IMR-90 (cell line): ENCODE results near the gene MAP7. TPM values are rescaled to one million over a fixed set of nuclear protein-coding genes. Genes with fewer than 3 reads are reported as not detected.

Experiments
- ATAC-seq: fragments of 200-7000 bp; cut with Tn5 transposase; 2 replicates; pipeline ENCODE4 v1.9.1; 2020; ENCODE audit warnings: low read depth, mild to moderate bottlenecking, moderate library complexity
- BruUV-seq: library from RNA; stranded (reverse); fragments of 400-500 nt; replicated peaks from 2 replicates; lab custom pipeline; 2021; lab: Mats Ljungman, UMichigan
- CTCF ChIA-PET: fragments of 300-600 bp; formaldehyde crosslinking; extraction: SDS; loops from one replicate; lab custom pipeline; 2021; ENCODE audit warnings: antibody characterized with exemption; lab: Yijun Ruan, JAX
- POLR2A ChIA-PET: fragments of 300-600 bp; sonication (Branson Sonifier 250); formaldehyde crosslinking; loops from one replicate; lab custom pipeline; 2022; ENCODE audit warnings: antibody characterized with exemption; ENCODE audit not compliant: unreplicated experiment; lab: Charles Lee
- DNase-seq: peaks from one replicate; pipeline ENCODE4 v3.0.0; 2013
- H2AFZ ChIP-seq: replicated peaks from 2 replicates; pipeline ENCODE3; 2013; ENCODE audit warnings: low read length, mild to moderate bottlenecking; ENCODE audit not compliant: poor library complexity
- H2AK5ac ChIP-seq: 2 replicates; pipeline ENCODE4 v1.6.1; 2013; ENCODE audit warnings: low read depth, low read length, inconsistent platforms
- H2AK9ac ChIP-seq: replicated peaks from 2 replicates; pipeline ENCODE3; 2013; ENCODE audit warnings: mild to moderate bottlenecking, low read depth, low read length, moderate library complexity; ENCODE audit not compliant: poor library complexity
- H2BK120ac ChIP-seq: 2 replicates; pipeline ENCODE4 v1.6.1; 2013; ENCODE audit warnings: low read depth, low read length, inconsistent platforms
- H2BK15ac ChIP-seq: 3 replicates; pipeline ENCODE4 v1.6.1; 2013; ENCODE audit warnings: low read depth, low read length, inconsistent platforms
- H2BK20ac ChIP-seq: 2 replicates; pipeline ENCODE4 v1.6.1; 2013; ENCODE audit warnings: low read depth, mild to moderate bottlenecking, inconsistent platforms, low read length, moderate library complexity
- H2BK5ac ChIP-seq: 2 replicates; pipeline ENCODE4 v1.6.1; 2013; ENCODE audit warnings: mild to moderate bottlenecking, low read depth, low read length, inconsistent platforms; ENCODE audit not compliant: poor library complexity, severe bottlenecking
- H3K14ac ChIP-seq: replicated peaks from 2 replicates; pipeline ENCODE4 v1.6.1; 2013; ENCODE audit warnings: low read depth, low read length, inconsistent platforms
- H3K18ac ChIP-seq: 2 replicates; pipeline ENCODE4 v1.6.1; 2013; ENCODE audit warnings: low read depth, low read length, control low read depth
- H3K23ac ChIP-seq: 2 replicates; pipeline ENCODE4 v1.6.1; 2013; ENCODE audit warnings: low read depth, low read length, inconsistent platforms
- H3K27ac ChIP-seq: 2 replicates; pipeline ENCODE4 v1.5.1; 2013; ENCODE audit warnings: mild to moderate bottlenecking, control low read depth, low read length; ENCODE audit not compliant: insufficient read depth
- H3K27me3 ChIP-seq: 2 replicates; pipeline ENCODE4 v1.6.1; 2013; ENCODE audit warnings: low read length; ENCODE audit not compliant: control insufficient read depth, insufficient read depth
- H3K36me3 ChIP-seq: 2 replicates; pipeline ENCODE4 v1.6.1; 2013; ENCODE audit warnings: low read length, mixed read lengths; ENCODE audit not compliant: control insufficient read depth, insufficient read depth
- H3K4ac ChIP-seq: 2 replicates; pipeline ENCODE4 v1.6.1; 2013; ENCODE audit warnings: low read depth, low read length, inconsistent platforms
- H3K4me1 ChIP-seq: 2 replicates; pipeline ENCODE4 v1.6.1; 2013; ENCODE audit warnings: low read length, mixed read lengths; ENCODE audit not compliant: control insufficient read depth, insufficient read depth
- H3K4me2 ChIP-seq: 2 replicates; pipeline ENCODE4 v1.6.1; 2013; ENCODE audit warnings: low read depth, mild to moderate bottlenecking, control low read depth, low read length, moderate library complexity
- H3K4me3 ChIP-seq: 2 replicates; pipeline ENCODE4 v1.5.1; 2013; ENCODE audit warnings: low read depth, mild to moderate bottlenecking, control low read depth, low read length, moderate library complexity; ENCODE audit not compliant: insufficient read depth
- H3K56ac ChIP-seq: 2 replicates; pipeline ENCODE4 v1.6.1; 2013; ENCODE audit warnings: low read length, inconsistent platforms; ENCODE audit not compliant: insufficient read depth; ENCODE audit errors: extremely low read depth
- H3K79me1 ChIP-seq, 2 experiments: 2 replicates each; pipeline ENCODE4 v1.6.1; 2013; ENCODE audit warnings: low read length in 2 of 2, inconsistent platforms in 1 of 2, low read depth in 1 of 2
- H3K9ac ChIP-seq: 2 replicates; pipeline ENCODE4 v1.6.1; 2013; ENCODE audit warnings: low read depth, low read length, control low read depth
- H3K9me1 ChIP-seq: 2 replicates; pipeline ENCODE4 v1.6.1; 2013; ENCODE audit warnings: low read length, inconsistent platforms; ENCODE audit not compliant: insufficient read depth
- H3K9me3 ChIP-seq: 2 replicates; pipeline ENCODE4 v1.6.1; 2013; ENCODE audit warnings: low read length; ENCODE audit not compliant: control insufficient read depth, insufficient read depth
- H4K20me1 ChIP-seq: 2 replicates; pipeline ENCODE4 v1.6.1; 2013; ENCODE audit warnings: low read length, inconsistent platforms; ENCODE audit not compliant: insufficient read depth
- H4K5ac ChIP-seq: 2 replicates; pipeline ENCODE4 v1.6.1; 2013; ENCODE audit warnings: mild to moderate bottlenecking, low read depth, low read length, control low read depth
- H4K8ac ChIP-seq, 2 experiments: 2 replicates each; pipeline ENCODE4 v1.6.1; 2013; ENCODE audit warnings: low read depth in 2 of 2, low read length in 2 of 2, control low read depth in 1 of 2, inconsistent platforms in 1 of 2
- H4K91ac ChIP-seq: 2 replicates; pipeline ENCODE4 v1.6.1; 2013; ENCODE audit warnings: low read depth, low read length, inconsistent platforms; ENCODE audit not compliant: insufficient read depth
- BHLHE40 ChIP-seq: fragments of 150-350 bp; IDR thresholded peaks from 2 replicates; pipeline ENCODE4 v1.6.1; 2016; ENCODE audit warnings: mild to moderate bottlenecking, low read depth, low read length
- CEBPB ChIP-seq: IDR thresholded peaks from 2 replicates; pipeline ENCODE4 v1.6.1; 2012; ENCODE audit warnings: low read depth, low read length, improper control_type of control experiment
- CHD1 ChIP-seq: IDR thresholded peaks from 2 replicates; pipeline ENCODE4 v1.6.1; 2012; ENCODE audit warnings: low read depth, low read length, improper control_type of control experiment
- MAFK ChIP-seq: IDR thresholded peaks from 2 replicates; pipeline ENCODE4 v1.6.1; 2012; ENCODE audit warnings: low read depth, low read length, improper control_type of control experiment
- MAZ ChIP-seq: IDR thresholded peaks from 2 replicates; pipeline ENCODE4 v1.6.1; 2012; ENCODE audit warnings: low read depth, mild to moderate bottlenecking, low read length, improper control_type of control experiment, moderate library complexity, borderline replicate concordance
- NFE2L2 ChIP-seq: fragments of 150-350 bp; IDR thresholded peaks from 2 replicates; pipeline ENCODE4 v1.6.1; 2016; ENCODE audit warnings: low read depth, mild to moderate bottlenecking, low read length
- POLR2A ChIP-seq: IDR thresholded peaks from 2 replicates; pipeline ENCODE4 v1.6.1; 2012; ENCODE audit warnings: mild to moderate bottlenecking, low read depth, low read length
- RCOR1 ChIP-seq: IDR thresholded peaks from 2 replicates; pipeline ENCODE4 v1.6.1; 2012; ENCODE audit warnings: mild to moderate bottlenecking, low read length, improper control_type of control experiment; ENCODE audit not compliant: insufficient replicate concordance
- RFX5 ChIP-seq: IDR thresholded peaks from 2 replicates; pipeline ENCODE4 v1.8.0; 2012; ENCODE audit warnings: low read depth, mild to moderate bottlenecking, low read length, moderate library complexity
- SMC3 ChIP-seq: fragments of 150-350 bp; IDR thresholded peaks from 2 replicates; pipeline ENCODE4 v1.6.1; 2016; ENCODE audit warnings: low read depth, mild to moderate bottlenecking, antibody characterized with exemption, low read length, moderate library complexity
- WGBS, 2 experiments: methylation state at CpG; one replicate each; pipeline versions ENCODE4 v1.1.5 to v1.1.7; 2013; ENCODE audit warnings: missing lambda C conversion rate in 2 of 2; ENCODE audit not compliant: insufficient read length in 1 of 2; ENCODE audit errors: extremely low coverage in 2 of 2; 5-methylcytosine and 5-hydroxymethylcytosine counted together
- dilution Hi-C: fragments of 300-500 bp; cut with HindIII; formaldehyde crosslinking; loops from one replicate; pipeline ENCODE4 v1.14.3; 2018; ENCODE audit warnings: low sequenced_read_pairs; ENCODE audit not compliant: unreplicated experiment
- in situ Hi-C: fragments of 300-500 bp; cut with MboI; formaldehyde crosslinking; loops from 3 replicates; pipeline ENCODE4 v1.14.3; 2019; ENCODE audit warnings: low sequenced_read_pairs, inconsistent platforms, mixed read lengths
- intact Hi-C: fragments of 100-400 bp; cut with micrococcal nuclease; formaldehyde crosslinking; loops from 2 replicates; pipeline ENCODE4 v1.10.0; 2022
- polyA plus RNA-seq, 3 experiments: library from polyadenylated mRNA; depleted of rRNA; stranded (reverse); fragments of >200 nt; gene quantifications; 2 replicates each; pipeline ENCODE4 v1.2.3, GENCODE V29; 2012; ENCODE audit warnings: low replicate concordance in 1 of 3
- total RNA-seq: library from RNA; depleted of rRNA; stranded (reverse); fragments of >200 nt; gene quantifications from 2 replicates; pipeline ENCODE4 v1.2.3, GENCODE V29; 2012
- TF ChIP-seq, protein P1 (sequence below): fragments of 150-350 bp; IDR thresholded peaks from 2 replicates; pipeline ENCODE4 v1.6.1; 2016; ENCODE audit warnings: low read depth, mild to moderate bottlenecking, low read length, moderate library complexity, borderline replicate concordance
- TF ChIP-seq, protein P2 (sequence below): fragments of 150-350 bp; IDR thresholded peaks from 2 replicates; pipeline ENCODE4 v1.6.1; 2017; ENCODE audit warnings: mild to moderate bottlenecking, antibody characterized with exemption, low read length, low read depth

Gene MAP7
- total and polyA plus RNA-seq, 2 of the 4 experiments (the other 2 are of a cell fraction): 0.19 to 0.36 TPM

DNA sequence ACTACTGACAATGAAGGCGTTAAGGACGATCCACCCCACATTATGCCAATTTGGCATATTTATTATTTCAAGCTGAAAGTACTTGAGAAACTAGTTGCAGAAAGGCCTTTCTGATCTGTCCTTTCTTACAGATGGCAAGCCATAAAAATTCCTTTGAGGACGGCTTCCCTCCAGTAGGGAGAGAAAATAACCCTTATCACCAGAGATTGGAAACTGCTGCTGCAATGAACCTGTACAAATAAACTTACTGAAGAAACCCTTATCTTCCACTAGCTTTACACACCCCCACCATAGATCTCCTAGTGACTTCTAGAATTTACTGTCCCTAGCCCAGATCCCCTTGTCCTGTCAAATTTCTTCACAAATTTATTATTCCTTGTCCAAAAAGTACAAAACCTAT lies 105.2 kb downstream of the MAP7 start:
- Histone ChIP-seq H3K4me2 (no peak overlapping the region), H2BK20ac (no peak overlapping the region), H3K4me3 (no peak overlapping the region), H2AK9ac (no peak overlapping the region), H3K14ac (no peak overlapping the region), H3K18ac (no peak overlapping the region), H3K9ac (no peak overlapping the region), H3K4ac (no peak overlapping the region), H3K9me1 (no peaks in the 10 kb centered on the region), H2BK15ac (no peak overlapping the region), H3K4me1 (peaks cover 6% of the 10 kb centered on the region), H2BK120ac (no peak overlapping the region), H3K79me1 (no peaks in the 10 kb centered on the region), H3K27ac (no peak overlapping the region), H2AK5ac (no peak overlapping the region), H2BK5ac (no peak overlapping the region), H2AFZ (no peak overlapping the region), H4K20me1 (no peaks in the 10 kb centered on the region), H3K27me3 (no peaks in the 10 kb centered on the region; the same call in 1 of the 2 replicates), H3K56ac (no peak overlapping the region), H3K36me3 (no peaks in the 10 kb centered on the region), H4K8ac (no peak overlapping the region), H4K91ac (no peak overlapping the region), H3K23ac (no peak overlapping the region), H3K9me3 (no peaks in the 10 kb centered on the region), H4K5ac (no peak overlapping the region)
- ChIA-PET CTCF (no interaction called here), POLR2A (no interaction called here)
- ATAC-seq: no peak
- dilution Hi-C loops (no loop called here), in situ Hi-C loops (no loop called here), intact Hi-C loops (no loop called here)
- no peak for DNase-seq
- no CpG with 5 or more reads among the region's 3 CpGs for WGBS, 2 experiments
- no TSS peak for BruUV-seq
- TF ChIP-seq CEBPB: no peak
- no peak for TF ChIP-seq NFE2L2
- TF ChIP-seq RFX5: no peak
- TF ChIP-seq CHD1: no peak
- no peak for TF ChIP-seq BHLHE40
- TF ChIP-seq MAFK: no peak
- no peak for TF ChIP-seq RCOR1
- TF ChIP-seq SMC3: no peak
- TF ChIP-seq MAZ: no peak
- TF ChIP-seq, protein P1, sequence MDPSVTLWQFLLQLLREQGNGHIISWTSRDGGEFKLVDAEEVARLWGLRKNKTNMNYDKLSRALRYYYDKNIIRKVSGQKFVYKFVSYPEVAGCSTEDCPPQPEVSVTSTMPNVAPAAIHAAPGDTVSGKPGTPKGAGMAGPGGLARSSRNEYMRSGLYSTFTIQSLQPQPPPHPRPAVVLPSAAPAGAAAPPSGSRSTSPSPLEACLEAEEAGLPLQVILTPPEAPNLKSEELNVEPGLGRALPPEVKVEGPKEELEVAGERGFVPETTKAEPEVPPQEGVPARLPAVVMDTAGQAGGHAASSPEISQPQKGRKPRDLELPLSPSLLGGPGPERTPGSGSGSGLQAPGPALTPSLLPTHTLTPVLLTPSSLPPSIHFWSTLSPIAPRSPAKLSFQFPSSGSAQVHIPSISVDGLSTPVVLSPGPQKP: no peak
- TF ChIP-seq, protein P2, sequence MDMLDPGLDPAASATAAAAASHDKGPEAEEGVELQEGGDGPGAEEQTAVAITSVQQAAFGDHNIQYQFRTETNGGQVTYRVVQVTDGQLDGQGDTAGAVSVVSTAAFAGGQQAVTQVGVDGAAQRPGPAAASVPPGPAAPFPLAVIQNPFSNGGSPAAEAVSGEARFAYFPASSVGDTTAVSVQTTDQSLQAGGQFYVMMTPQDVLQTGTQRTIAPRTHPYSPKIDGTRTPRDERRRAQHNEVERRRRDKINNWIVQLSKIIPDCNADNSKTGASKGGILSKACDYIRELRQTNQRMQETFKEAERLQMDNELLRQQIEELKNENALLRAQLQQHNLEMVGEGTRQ: no peak
- TF ChIP-seq POLR2A: no peak
